Astrocyte of the spinal cord (primary cell): ENCODE measurements around the gene RAB29.

Experiments used
- DNase-seq: peaks from one replicate; pipeline ENCODE4 v3.0.0; 2011; ENCODE audit warnings: low read depth, low spot score
- H3K4me3 ChIP-seq: 2 replicates; pipeline ENCODE4 v1.5.1; 2011; ENCODE audit warnings: low read depth, mild to moderate bottlenecking, low read length, moderate library complexity
- CTCF ChIP-seq: IDR thresholded peaks from 2 replicates; pipeline ENCODE4 v1.5.1; 2012; ENCODE audit warnings: low read depth, mild to moderate bottlenecking, low read length, inconsistent platforms
- in situ Hi-C: cut with HindIII; loops from 2 replicates; pipeline ENCODE4 v1.10.0; 2017; ENCODE audit warnings: low sequenced_read_pairs

The RAB29 gene

GRCh38 chr1:205800427-205800826, 25.1 kb upstream of the RAB29 start:
- DNase-seq = peak; percentile 24
- TF ChIP-seq CTCF = no peak
- no peak overlapping the region for H3K4me3 ChIP-seq
- in situ Hi-C loops = no loop called here

GRCh38 chr1:205798577-205798976, 23.3 kb upstream of the RAB29 start:
- no peak for TF ChIP-seq CTCF
- no peak for DNase-seq
- no peak overlapping the region for H3K4me3 ChIP-seq
- in situ Hi-C loops = no loop called here

- no peak overlapping the region for H3K4me3 ChIP-seq
- no peak for DNase-seq
- TF ChIP-seq CTCF = no peak
- in situ Hi-C loops = no loop called here
These were observed 21.9 kb upstream of the RAB29 start for GRCh38 chr1:205797168-205797567.

DNA sequence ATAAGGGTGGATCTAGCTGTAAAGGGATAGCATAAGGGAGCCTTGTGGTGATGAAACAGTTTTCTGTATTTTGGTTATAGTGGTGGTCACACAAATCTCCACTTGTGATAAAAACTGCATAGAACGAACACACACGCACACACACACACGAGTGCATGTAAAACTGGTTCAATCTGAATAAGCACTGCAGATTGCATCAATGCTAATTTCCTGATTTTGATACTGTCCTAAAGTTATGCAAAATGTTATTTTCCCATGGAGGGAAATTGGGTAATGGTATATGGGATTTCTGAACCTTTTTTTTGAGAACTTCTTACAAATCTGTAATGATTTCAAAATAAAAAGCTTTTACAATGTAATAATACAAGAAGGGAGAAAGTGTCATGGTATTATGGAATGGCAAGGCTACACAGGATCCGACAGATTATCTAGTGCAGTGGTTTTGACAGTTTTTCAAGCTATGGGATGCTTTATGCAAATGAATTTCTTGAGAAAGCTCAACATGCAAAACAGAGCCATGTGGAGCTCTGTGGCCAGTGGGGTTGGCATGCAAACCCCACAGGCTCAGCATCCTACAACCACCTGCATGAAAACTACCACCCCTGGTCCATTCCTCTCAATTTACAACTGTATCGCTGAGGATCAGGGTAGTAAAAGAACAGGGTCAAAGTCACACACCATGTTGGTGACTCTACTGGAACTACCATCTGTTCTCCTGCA, 18.9 kb upstream of the RAB29 start:
- in situ Hi-C loops = no loop called here
- no peak overlapping the region for H3K4me3 ChIP-seq
- no peak for DNase-seq
- TF ChIP-seq CTCF = no peak

DNA sequence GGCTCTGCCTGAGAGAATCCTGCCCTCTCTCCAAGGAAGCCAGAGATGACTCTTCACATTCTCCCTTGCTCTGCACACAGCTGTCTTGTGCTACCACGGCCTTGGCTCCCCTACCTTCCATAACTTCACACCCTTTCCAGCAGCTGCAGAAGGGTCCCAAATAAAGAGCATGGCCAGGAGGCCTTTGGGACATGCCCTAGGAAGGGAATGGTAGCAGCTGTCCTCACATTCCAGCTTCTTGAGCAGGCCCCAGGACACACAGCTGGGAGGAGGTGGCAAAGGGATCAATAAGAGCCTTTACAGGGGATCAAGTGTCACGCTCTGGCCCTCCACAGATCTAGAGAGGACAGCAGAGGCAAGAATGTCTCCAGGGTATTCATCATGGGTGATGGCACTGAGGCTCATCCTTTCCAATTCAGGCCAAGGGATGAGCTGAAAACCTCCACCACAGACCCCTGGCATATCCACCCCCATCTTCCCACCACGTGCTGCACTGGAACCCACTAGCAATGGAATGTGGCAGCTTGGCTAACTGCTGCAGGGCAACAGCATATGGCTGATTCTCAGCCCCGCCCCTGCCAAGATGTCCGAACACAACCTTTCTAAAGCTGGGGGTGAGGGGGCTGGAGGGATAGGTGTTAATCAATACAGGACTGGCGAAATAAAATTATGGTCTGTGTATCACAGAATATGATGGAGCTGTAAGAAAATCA, 17.8 kb upstream of the RAB29 start:
- no peak for DNase-seq
- TF ChIP-seq CTCF = no peak
- H3K4me3 ChIP-seq = no peak overlapping the region
- in situ Hi-C loops = no loop called here

GRCh38 chr1:205792481-205792881, 17.2 kb upstream of the RAB29 start:
- no peak overlapping the region for H3K4me3 ChIP-seq
- no peak for DNase-seq
- in situ Hi-C loops = no loop called here
- TF ChIP-seq CTCF = no peak
